AG04449 (cell line): Measurements from ENCODE around the gene UGT1A8.
"Not testable (repeated sequence)": the region's sequence is repeated elsewhere in the genome, so short reads cannot be mapped to it uniquely, and the experiment has no call there.

Experiments used
- CTCF ChIA-PET: fragments of 350-600 bp; formaldehyde crosslinking; extraction: SDS; loops from one replicate; lab custom pipeline; 2021; ENCODE audit warnings: antibody characterized with exemption; lab: Yijun Ruan, JAX
- POLR2A ChIA-PET: fragments of 400-600, 350-600 bp; formaldehyde crosslinking; extraction: SDS; loops from one replicate; lab custom pipeline; 2020; ENCODE audit warnings: antibody characterized with exemption, inconsistent platforms; lab: Yijun Ruan, JAX
- DNase-seq: peaks from one replicate; pipeline ENCODE4 v3.0.0-alpha.2; 2010; ENCODE audit warnings: low read depth, low spot score
- H3K4me3 ChIP-seq: 2 replicates; pipeline ENCODE4 v1.5.1; 2011; ENCODE audit warnings: low read depth, mild to moderate bottlenecking, control low read depth, low read length
- CTCF ChIP-seq: IDR thresholded peaks from one replicate; pipeline ENCODE4 v1.5.1; 2011; ENCODE audit warnings: mild to moderate bottlenecking, moderate library complexity, low read length, control low read depth, inconsistent platforms; ENCODE audit not compliant: insufficient read depth; ENCODE audit errors: missing control alignments

The UGT1A8 gene

GRCh38 chr2:233617476-233617875 lies at the start of gene UGT1A8:
UGT1A8 (plus strand) TSS chr2:233617633; CDS start chr2:233617708, 75 bp downstream.
- POLR2A ChIA-PET, CTCF ChIA-PET, H3K4me3 ChIP-seq, DNase-seq: not testable (repeated sequence)

- ChIA-PET CTCF (no interaction called here), POLR2A (no interaction called here)
- no peak overlapping the region for H3K4me3 ChIP-seq
- TF ChIP-seq CTCF = no peak
- no peak for DNase-seq
Observed at GRCh38 chr2:233571001-233571400, 46.4 kb upstream of the UGT1A8 start.

- ChIA-PET POLR2A (no interaction called here), CTCF (no interaction called here)
- no peak for TF ChIP-seq CTCF
- H3K4me3 ChIP-seq = no peak overlapping the region
- no peak for DNase-seq
Observed at GRCh38 chr2:233571462-233571861, 46.0 kb upstream of the UGT1A8 start.

GRCh38 chr2:233572468-233572867 lies 45.0 kb upstream of the UGT1A8 start:
- TF ChIP-seq CTCF = no peak
- no peak for DNase-seq
- ChIA-PET CTCF (no interaction called here), POLR2A (no interaction called here)
- no peak overlapping the region for H3K4me3 ChIP-seq

GRCh38 chr2:233577341-233577740 lies 40.1 kb upstream of the UGT1A8 start:
- DNase-seq, H3K4me3 ChIP-seq, CTCF ChIA-PET, POLR2A ChIA-PET: not testable (repeated sequence)

- DNase-seq, CTCF ChIA-PET, H3K4me3 ChIP-seq, POLR2A ChIA-PET: not testable (repeated sequence)
Observed at GRCh38 chr2:233583217-233583965, 34.0 kb upstream of the UGT1A8 start.

- DNase-seq = no peak
- CTCF ChIA-PET = interaction anchor here (1.0 kb wide), 1 partner anchor 18 kb away, joined by 3 read pairs; no protein-coding TSS in a partner anchor
- no peak overlapping the region for H3K4me3 ChIP-seq
- TF ChIP-seq CTCF = no peak
- POLR2A ChIA-PET = no interaction called here
Observed at GRCh38 chr2:233584210-233584609, 33.2 kb upstream of the UGT1A8 start.

- CTCF ChIA-PET = no interaction called here
- TF ChIP-seq CTCF = no peak
Observed at GRCh38 chr2:233588400-233588799, 29.0 kb upstream of the UGT1A8 start.

GRCh38 chr2:233592706-233593105 lies 24.7 kb upstream of the UGT1A8 start:
- DNase-seq, H3K4me3 ChIP-seq, POLR2A ChIA-PET, CTCF ChIA-PET: not testable (repeated sequence)

More at GRCh38 chr2:233588400-233588799, 29.0 kb upstream of the UGT1A8 start:
- H3K4me3 ChIP-seq = no peak overlapping the region
- DNase-seq = no peak
- POLR2A ChIA-PET = no interaction called here
